HCT116 (cell line): ENCODE data around the gene SLC8A2. TPM values are rescaled to one million over a fixed set of nuclear protein-coding genes. Genes with fewer than 3 reads are reported as not detected.

ENCODE experiments used
- ATAC-seq: fragments of 200-7000 bp; cut with Tn5 transposase; 2 replicates; pipeline ENCODE4 v1.9.1; 2020; ENCODE audit warnings: mild to moderate bottlenecking, moderate library complexity
- BruUV-seq: library from RNA; stranded (reverse); fragments of 400-500 nt; replicated peaks from 2 replicates; lab custom pipeline; 2021; lab: Mats Ljungman, UMichigan
- CTCF ChIA-PET: fragments of 300-600 bp; sonication (Branson Sonifier 250); formaldehyde crosslinking; loops from one replicate; lab custom pipeline; 2021; ENCODE audit warnings: antibody characterized with exemption; lab: Charles Lee
- POLR2A ChIA-PET: fragments of 300-600, 350-600 bp; sonication (Branson Sonifier 250); formaldehyde crosslinking; loops from one replicate; lab custom pipeline; 2021; ENCODE audit warnings: antibody characterized with exemption; lab: Charles Lee
- RAD21 ChIA-PET, 2 experiments: fragments of 300-600 bp; sonication (Branson Sonifier 250); formaldehyde crosslinking; loops; one replicate each; lab custom pipeline; 2023; ENCODE audit warnings: low total read pairs in 2 of 2; ENCODE audit not compliant: uncharacterized antibody in 2 of 2, unreplicated experiment in 2 of 2, low non-redundant PET in 1 of 2; lab: Charles Lee
- DNase-seq: peaks from one replicate; pipeline ENCODE4 v3.0.0-alpha.2; 2010; ENCODE audit warnings: low read depth, low spot score
- H2AFZ ChIP-seq: fragments of 200-600 bp; shearing (Covaris generic), sonication (generic); 2 replicates; pipeline ENCODE4 v1.6.1; 2017; ENCODE audit warnings: low read depth, mixed run types, mixed read lengths, antibody characterized with exemption, low read length; ENCODE audit not compliant: poor library complexity, severe bottlenecking
- H3K27ac ChIP-seq: 2 replicates; pipeline ENCODE4 v1.5.1; 2012; ENCODE audit warnings: low read depth, low read length
- H3K27me3 ChIP-seq: fragments of 200-600 bp; sonication (generic); 2 replicates; pipeline ENCODE4 v1.6.1; 2016; ENCODE audit warnings: mixed run types, low read length, mixed read lengths; ENCODE audit not compliant: insufficient read depth
- H3K36me3 ChIP-seq, 2 experiments: fragments of 200-500 bp in 1 of 2; fragments of 200-600 bp in 1 of 2; sonication (Bioruptor generic) in 1 of 2; sonication (generic) in 1 of 2; 2 replicates each; pipeline versions ENCODE4 v1.5.1 to v1.6.1; 2014 to 2016; ENCODE audit warnings: low read length in 2 of 2, inconsistent platforms in 1 of 2, mixed read lengths in 1 of 2, mixed run types in 1 of 2; ENCODE audit not compliant: insufficient read depth in 2 of 2, control insufficient read depth in 1 of 2
- H3K4me1 ChIP-seq, 2 experiments: fragments of 200-600 bp in 1 of 2; sonication (generic) in 1 of 2; 2 replicates each; pipeline versions ENCODE4 v1.5.1 to v1.6.1; 2012 to 2017; ENCODE audit warnings: low read length in 2 of 2, inconsistent platforms in 1 of 2, mild to moderate bottlenecking in 1 of 2, mixed read lengths in 1 of 2, mixed run types in 1 of 2, moderate library complexity in 1 of 2; ENCODE audit not compliant: insufficient read depth in 2 of 2, control insufficient read depth in 1 of 2
- H3K4me2 ChIP-seq: fragments of 200-600 bp; sonication (generic); 2 replicates; pipeline ENCODE4 v1.6.1; 2017; ENCODE audit warnings: mixed run types, low read length, mixed read lengths
- H3K4me3 ChIP-seq, 2 experiments: fragments of 200-600 bp in 1 of 2; sonication (generic) in 1 of 2; replicated peaks in 1 of 2; 2 replicates each; pipeline ENCODE4 v1.5.1; 2011 to 2016; ENCODE audit warnings: low read length in 2 of 2, control low read depth in 1 of 2, low read depth in 1 of 2, mild to moderate bottlenecking in 1 of 2, mixed read lengths in 1 of 2, mixed run types in 1 of 2
- H3K79me2 ChIP-seq: fragments of 200-600 bp; sonication (generic); 2 replicates; pipeline ENCODE4 v1.6.1; 2017; ENCODE audit warnings: mild to moderate bottlenecking, mixed run types, low read length, moderate library complexity, mixed read lengths; ENCODE audit not compliant: insufficient read depth
- H3K9ac ChIP-seq: fragments of 200-600 bp; sonication (generic); 2 replicates; pipeline ENCODE4 v1.6.1; 2016; ENCODE audit warnings: low read length, mixed read lengths
- H3K9me2 ChIP-seq: fragments of 200-600 bp; sonication (generic), shearing (Covaris generic); 2 replicates; pipeline ENCODE4 v1.6.1; 2017; ENCODE audit warnings: mixed run types, mild to moderate bottlenecking, moderate library complexity; ENCODE audit not compliant: insufficient read depth
- H3K9me3 ChIP-seq, 2 experiments: fragments of 200-500 bp in 1 of 2; fragments of 200-600 bp in 1 of 2; sonication (Bioruptor generic) in 1 of 2; sonication (generic) in 1 of 2; 2 replicates each; pipeline ENCODE4 v1.6.1; 2014 to 2017; ENCODE audit warnings: low read length in 2 of 2, mixed read lengths in 2 of 2, inconsistent platforms in 1 of 2, low read depth in 1 of 2, mild to moderate bottlenecking in 1 of 2, mixed run types in 1 of 2, moderate library complexity in 1 of 2; ENCODE audit not compliant: control insufficient read depth in 1 of 2, insufficient read depth in 1 of 2
- H4K20me1 ChIP-seq: fragments of 200-600 bp; sonication (generic), shearing (Covaris generic); 2 replicates; pipeline ENCODE4 v1.6.1; 2017; ENCODE audit warnings: mixed run types, mild to moderate bottlenecking, moderate library complexity; ENCODE audit not compliant: insufficient read depth
- ATF3 ChIP-seq: IDR thresholded peaks from 2 replicates; pipeline ENCODE4 v1.6.1; 2012
- CEBPB ChIP-seq: IDR thresholded peaks from 2 replicates; pipeline ENCODE4 v1.6.1; 2012; ENCODE audit warnings: low read depth
- EGR1 ChIP-seq: IDR thresholded peaks from 2 replicates; pipeline ENCODE4 v1.6.1; 2012; ENCODE audit warnings: low read depth
- ELF1 ChIP-seq: IDR thresholded peaks from 2 replicates; pipeline ENCODE4 v1.6.1; 2012; ENCODE audit warnings: low read depth, borderline replicate concordance
- EZH2 ChIP-seq: fragments of 200-600 bp; sonication (generic); IDR thresholded peaks from 2 replicates; pipeline ENCODE4 v1.6.1; 2017; ENCODE audit warnings: antibody characterized with exemption, mixed run types
- EZH2phosphoT487 ChIP-seq: fragments of 200-600 bp; IDR thresholded peaks from 2 replicates; pipeline ENCODE4 v1.6.1; 2018; ENCODE audit warnings: antibody characterized with exemption, borderline replicate concordance
- FOSL1 ChIP-seq: IDR thresholded peaks from 2 replicates; pipeline ENCODE4 v1.6.1; 2012; ENCODE audit warnings: low read depth
- JUND ChIP-seq: IDR thresholded peaks from 2 replicates; pipeline ENCODE4 v1.6.1; 2012
- MAX ChIP-seq: IDR thresholded peaks from 2 replicates; pipeline ENCODE4 v1.6.1; 2012
- REST ChIP-seq: IDR thresholded peaks from 2 replicates; pipeline ENCODE4 v1.6.1; 2012; ENCODE audit warnings: low read depth
- SIN3A ChIP-seq: IDR thresholded peaks from 2 replicates; pipeline ENCODE4 v1.6.1; 2012; ENCODE audit warnings: low read depth
- SRF ChIP-seq: IDR thresholded peaks from 2 replicates; pipeline ENCODE4 v1.6.1; 2012; ENCODE audit warnings: low read depth
- TCF7L2 ChIP-seq: IDR thresholded peaks from 2 replicates; pipeline ENCODE4 v1.7.0; 2011; ENCODE audit warnings: borderline replicate concordance, inconsistent platforms; ENCODE audit not compliant: insufficient read depth, insufficient read length; ENCODE audit errors: extremely low read depth
- YY1 ChIP-seq: IDR thresholded peaks from 2 replicates; pipeline ENCODE4 v1.6.1; 2011; ENCODE audit warnings: low read length, low read depth, moderate library complexity, mild to moderate bottlenecking; ENCODE audit not compliant: insufficient replicate concordance; ENCODE audit errors: extremely low read depth
- ZFX ChIP-seq: fragments of 450-650 bp; IDR thresholded peaks from 2 replicates; pipeline ENCODE4 v1.6.1; 2017
- ZNF274 ChIP-seq: fragments of 200-500 bp; sonication (Bioruptor generic); IDR thresholded peaks from 2 replicates; pipeline ENCODE4 v1.6.1; 2014; ENCODE audit warnings: mild to moderate bottlenecking, low read depth, low read length, inconsistent platforms
- intact Hi-C: fragments of 100-400 bp; cut with micrococcal nuclease; formaldehyde crosslinking; loops from 2 replicates; pipeline ENCODE4 v1.10.0; 2022
- total RNA-seq: library from RNA; stranded (reverse); gene quantifications from one replicate; pipeline ENCODE4 v1.2.1, GENCODE V29; 2021; ENCODE audit not compliant: unreplicated experiment

Gene SLC8A2
- total RNA-seq, 1 experiment from 2014 or later, result 0.98 TPM

GRCh38 chr19:47492571-47493377, 21.1 kb upstream of the SLC8A2 start:
- Histone ChIP-seq H3K9me2 (no peaks in the 10 kb centered on the region), H3K9me3 (no peaks in the 10 kb centered on the region), H3K4me1 (0 out of 4 replicates have a peak, but pooled peaks cover 0 to 5% of the 10 kb centered on the region in 2 experiments), H3K27me3 (no peaks in the 10 kb centered on the region), H3K4me2 (no peak overlapping the region), H3K9ac (no peak overlapping the region), H3K36me3 (peaks cover 2 to 5% of the 10 kb centered on the region in 2 experiments; a peak in 1 of 4 replicates), H3K4me3 (no peak overlapping the region), H3K27ac (no peak overlapping the region), H3K79me2 (no peaks in the 10 kb centered on the region), H2AFZ (no peak overlapping the region), H4K20me1 (no peaks in the 10 kb centered on the region)
- ChIA-PET POLR2A (no interaction called here), RAD21 (no interaction called here), CTCF (interaction anchor here (0.7 kb wide), 1 partner anchor 254 kb away, joined by 3 read pairs; no protein-coding TSS in a partner anchor)
- TF ChIP-seq YY1 (no peak), ELF1 (no peak), ZNF274 (no peak), EZH2phosphoT487 (no peak), JUND (no peak), ATF3 (no peak), CEBPB (no peak), EGR1 (no peak), ZFX (no peak)
- no peak for ATAC-seq
- intact Hi-C loops, result no loop called here
- DNase-seq, result no peak
- BruUV-seq, result no TSS peak

- RAD21 ChIA-PET, result no interaction called here
- Histone ChIP-seq H3K4me3 (no peak overlapping the region), H3K27me3 (no peaks in the 10 kb centered on the region), H3K36me3 (peaks cover 2 to 5% of the 10 kb centered on the region in 2 experiments; a peak in 1 of 4 replicates), H3K9me3 (no peaks in the 10 kb centered on the region), H4K20me1 (no peaks in the 10 kb centered on the region), H3K9me2 (no peaks in the 10 kb centered on the region), H3K4me1 (0 out of 4 replicates have a peak, but pooled peaks cover 0 to 5% of the 10 kb centered on the region in 2 experiments), H2AFZ (no peak overlapping the region), H3K79me2 (no peaks in the 10 kb centered on the region), H3K27ac (no peak overlapping the region), H3K9ac (no peak overlapping the region), H3K4me2 (no peak overlapping the region)
- CTCF ChIA-PET, result interaction anchor here (0.7 kb wide), 1 partner anchor 253 kb away, joined by 3 read pairs; no protein-coding TSS in a partner anchor
- DNase-seq, result no peak
- ATAC-seq, result no peak
- BruUV-seq, result no TSS peak
- intact Hi-C loops, result no loop called here
- POLR2A ChIA-PET, result no interaction called here
- TF ChIP-seq ATF3 (no peak), SRF (no peak), CEBPB (no peak), EZH2phosphoT487 (no peak), ZNF274 (no peak), EGR1 (no peak), TCF7L2 (no peak), MAX (no peak), SIN3A (no peak), REST (no peak), FOSL1 (no peak), EZH2 (no peak)
These were observed 20.4 kb upstream of the SLC8A2 start for GRCh38 chr19:47492137-47492533.
